K562 (cell line): ENCODE data around the gene ZFP42.
"Not testable (repeated sequence)": the region's sequence is repeated elsewhere in the genome, so short reads cannot be mapped to it uniquely, and the experiment has no call there.

Experiments used
- CCNT2 ChIP-seq: IDR thresholded peaks from 2 replicates; pipeline ENCODE4 v1.6.1; 2011; ENCODE audit warnings: borderline replicate concordance, low read depth, mild to moderate bottlenecking, moderate library complexity, mixed read lengths, low read length; ENCODE audit not compliant: insufficient read length; ENCODE audit errors: extremely low read depth
- NCOA2 ChIP-seq, 2 experiments: fragments of 450-650 bp; IDR thresholded peaks; 2 replicates each; pipeline ENCODE4 v1.6.1; 2018; ENCODE audit warnings: mild to moderate bottlenecking in 2 of 2, moderate library complexity in 1 of 2; ENCODE audit not compliant: partially characterized antibody in 2 of 2
- RBBP5 ChIP-seq: fragments of 200-600 bp; sonication (generic); IDR thresholded peaks from 2 replicates; pipeline ENCODE4 v1.6.1; 2012; ENCODE audit warnings: borderline replicate concordance, mild to moderate bottlenecking, low read length, control low read depth, inconsistent platforms; ENCODE audit not compliant: insufficient read depth, poor library complexity, severe bottlenecking
- SNRNP70 ChIP-seq: fragments of 200-400 bp; formaldehyde crosslinking; optimal IDR thresholded peaks from 2 replicates; pipeline ENCODE3; 2017; ENCODE audit warnings: low read depth, low read length
- TCF7 ChIP-seq: sonication (generic); IDR thresholded peaks from 2 replicates; pipeline ENCODE4 v1.6.1; 2016; ENCODE audit warnings: antibody characterized with exemption, borderline replicate concordance

DNA sequence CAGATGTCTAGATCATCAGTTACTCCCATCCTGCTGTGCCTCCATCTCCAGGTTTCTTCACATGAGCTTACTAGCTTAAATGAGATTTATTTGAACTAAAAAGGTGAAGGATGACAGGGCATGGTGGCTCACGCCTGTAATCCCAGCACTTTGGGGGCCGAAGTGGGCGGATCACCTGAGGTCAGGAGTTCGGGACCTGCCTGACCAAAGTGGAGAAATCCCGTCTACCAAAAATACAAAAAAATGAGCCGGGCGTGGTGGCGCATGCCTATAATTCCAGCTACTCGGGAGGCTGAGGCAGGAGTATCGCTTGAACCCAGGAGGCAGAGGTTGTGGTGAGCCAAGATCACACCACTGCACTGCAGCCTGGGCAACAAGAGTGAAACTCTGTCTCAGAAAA lies 49.9 kb downstream of the ZFP42 start:
- TF ChIP-seq TCF7; CCNT2; NCOA2 (IDR thresholded peaks at IDR 0.05; ENCODE audit: partially characterized antibody in 2 of 2); RBBP5; SNRNP70: not testable (repeated sequence)
